Adrenal gland (tissue), 19 donors: ENCODE results near the gene C13orf42. TPM values are rescaled to one million over a fixed set of nuclear protein-coding genes. Genes with fewer than 3 reads are reported as not detected.

Source experiments
- DNase-seq, 7 donors: peaks; one replicate each; pipeline ENCODE4 v3.0.0-alpha.2; 2019 to 2020
- H3K27ac ChIP-seq, 5 donors: fragments of 200-600 bp; sonication (generic) in 4 of 5; 1 replicate in 3 of 5; 2 replicates in 2 of 5; pipeline versions ENCODE4 v1.5.1 to v1.8.0; 2016 to 2020; ENCODE audit warnings: mild to moderate bottlenecking in 1 of 5
- H3K27me3 ChIP-seq: fragments of 200-600 bp; 2 replicates; pipeline ENCODE4 v1.8.0; 2021
- H3K36me3 ChIP-seq, 2 donors: fragments of 200-600 bp; replicated peaks in 1 of 2; 1 replicate in 1 of 2; 2 replicates in 1 of 2; pipeline versions ENCODE4 v1.5.1 to v1.8.0; 2018 to 2022
- H3K4me1 ChIP-seq, 2 donors: fragments of 200-600 bp; replicated peaks in 1 of 2; 1 replicate in 1 of 2; 2 replicates in 1 of 2; pipeline versions ENCODE4 v1.5.1 to v1.8.0; 2018 to 2021
- H3K4me3 ChIP-seq, 4 donors: fragments of 200-600 bp; sonication (generic) in 3 of 4; one replicate each; pipeline ENCODE4 v1.5.1; 2016 to 2018
- H3K9me3 ChIP-seq, 3 donors: fragments of 200-600 bp; sonication (generic) in 1 of 3; replicated peaks in 1 of 3; 1 replicate in 2 of 3; 2 replicates in 1 of 3; pipeline versions ENCODE4 v1.5.1 to v1.8.0; 2016 to 2021
- CTCF ChIP-seq, 6 experiments: fragments of 450-650 bp in 4 of 6; fragments of 200-600 bp in 2 of 6; sonication (generic) in 1 of 6; IDR thresholded peaks; 1 replicate in 5 of 6; 2 replicates in 1 of 6; pipeline versions ENCODE4 v1.5.1 to v1.8.0; 2016 to 2021; ENCODE audit warnings: antibody characterized with exemption in 6 of 6, mild to moderate bottlenecking in 2 of 6, moderate library complexity in 1 of 6
- POLR2A ChIP-seq, 2 donors: fragments of 450-650 bp; IDR thresholded peaks; one replicate each; pipeline ENCODE4 v1.6.1; 2017; ENCODE audit warnings: antibody characterized with exemption in 2 of 2, mild to moderate bottlenecking in 2 of 2, moderate library complexity in 1 of 2
- WGBS, 4 donors: extraction: QIAGEN DNeasy Blood & Tissue Kit in 2 of 4; methylation state at CpG; one replicate each; pipeline versions ENCODE4 v1.1.5 to v1.1.7; 2013 to 2017; 5-methylcytosine and 5-hydroxymethylcytosine counted together
- intact Hi-C, 2 donors: fragments of 100-400 bp; cut with DNase I; formaldehyde crosslinking; loops; one replicate each; pipeline versions ENCODE4 v1.14.1 to v1.15.0; 2022 to 2023
- long read RNA-seq, 10 donors: library from polyadenylated mRNA in 3 of 10; unstranded in 2 of 10; stranded (forward) in 1 of 10; transcript quantifications; one replicate each; pipeline ENCODE4 v2.0.0 and lab custom pipeline, GENCODE V29; 2021 to 2026
- polyA plus RNA-seq, 3 donors: library from polyadenylated mRNA; stranded (reverse); fragments of 200-250 nt in 2 of 3; fragments of 350-450 nt in 1 of 3; fragmentation: Illumina TruSeq in 1 of 3; extraction: RNeasy Lipid Tissue Mini Kit (QIAGEN cat#74804) in 1 of 3; gene quantifications; one replicate each; pipeline ENCODE4 v1.2.3, GENCODE V29; 2013 to 2014
- total RNA-seq, 9 donors: library from RNA; depleted of rRNA in 4 of 9; stranded (reverse); fragments of >200 nt in 4 of 9; fragments of 120-200 nt in 1 of 9; fragmentation: NEBNext Ultra II Directional in 1 of 9; extraction: Animal tissue kit (Norgen Biotek cat#: 25700) in 1 of 9; gene quantifications; one replicate each; pipeline versions ENCODE4 v1.1.0 to v1.2.4, GENCODE V29; 2013 to 2023
- donor health status: healthy with polysubstance abuse.
- donor health status: Bipolar disorder and iron deficiency.
- donor health status: DM: yes; HTN: yes; CAD: no.
- donor health status: DM: no; HTN: no; CAD: no.
- donor health status: DM: no; HTN: no; CAD: no.
- donor health status: DM: yes; HTN: yes; CAD: no.

C13orf42 gene
- total RNA-seq: not detected
- not detected for polyA plus RNA-seq
- long read RNA-seq, donor 1: 0 reads
- long read RNA-seq, donor 2: 0 reads
- long read RNA-seq, donor 3: 0 reads
- long read RNA-seq, donor 4: 0 reads
- long read RNA-seq, donor 5: 0 reads
- long read RNA-seq, donor 6: 0 reads
- long read RNA-seq, donor 7: 0 reads
- long read RNA-seq, donor 8: 0 reads
- long read RNA-seq, donor 9: 0 reads
- long read RNA-seq, donor 10: 0 reads

- Histone ChIP-seq H3K4me1 (no peaks in the 10 kb centered on the region), H3K36me3 (no peaks in the 10 kb centered on the region), H3K27ac (no peak within 1 kb of the TSS), H3K9me3 (no peaks in the 10 kb centered on the region), H3K4me3 (no peak within 1 kb of the TSS), H3K27me3 (no peaks in the 10 kb centered on the region)
- TF ChIP-seq CTCF (IDR thresholded peaks at IDR 0.05) (no peak), POLR2A (IDR thresholded peaks at IDR 0.05) (no peak)
- DNase-seq: no peak
- intact Hi-C loops: no loop called here
- WGBS, 4 donors: 83 to 100% (median 87%) methylated on average over 2 to 9 of the region's 9 CpGs
Measured at GRCh38 chr13:51111174-51111573, at the start of gene C13orf42. TSS of gene C13orf42 (minus strand) at chr13:51111274. CDS start at chr13:51111209, 65 bp downstream.

GRCh38 chr13:51158880-51159518 lies 47.9 kb upstream of the C13orf42 start:
- Histone ChIP-seq H3K36me3 (no peaks in the 10 kb centered on the region), H3K4me3 (no peak overlapping the region), H3K4me1 (no peaks in the 10 kb centered on the region), H3K27ac (no peak overlapping the region), H3K9me3 (no peaks in the 10 kb centered on the region), H3K27me3 (no peaks in the 10 kb centered on the region)
- no peak for DNase-seq
- intact Hi-C loops: no loop called here
- TF ChIP-seq CTCF (IDR thresholded peaks at IDR 0.05): no peak
- 44 to 50% (median 48%) methylated on average over 4 of the region's 4 CpGs for WGBS, 4 donors

- H3K4me3 ChIP-seq: no peak overlapping the region
- no peak for DNase-seq
- no peaks in the 10 kb centered on the region for H3K27me3 ChIP-seq
- H3K27ac ChIP-seq: no peak overlapping the region
- H3K4me1 ChIP-seq: no peaks in the 10 kb centered on the region
- no peaks in the 10 kb centered on the region for H3K9me3 ChIP-seq
- H3K36me3 ChIP-seq: no peaks in the 10 kb centered on the region
- TF ChIP-seq CTCF (IDR thresholded peaks at IDR 0.05) (no peak), POLR2A (IDR thresholded peaks at IDR 0.05) (no peak)
- intact Hi-C loops: no loop called here
- WGBS, 4 donors: 75 to 95% (median 91%) methylated on average over 2 to 4 of the region's 4 CpGs
Measured at GRCh38 chr13:51158365-51158764, 47.3 kb upstream of the C13orf42 start.

- DNase-seq: no peak
- H3K9me3 ChIP-seq: no peaks in the 10 kb centered on the region
- no peak overlapping the region for H3K27ac ChIP-seq
- no peak overlapping the region for H3K4me3 ChIP-seq
- 91 to 94% (median 93%) methylated on average over 3 of the region's 3 CpGs for WGBS, 4 donors
- no peaks in the 10 kb centered on the region for H3K27me3 ChIP-seq
- no peaks in the 10 kb centered on the region for H3K4me1 ChIP-seq
- H3K36me3 ChIP-seq: no peaks in the 10 kb centered on the region
- intact Hi-C loops: no loop called here
- no peak for TF ChIP-seq POLR2A (IDR thresholded peaks at IDR 0.05)
- no peak for TF ChIP-seq CTCF (IDR thresholded peaks at IDR 0.05)
Measured at GRCh38 chr13:51156648-51157047, 45.6 kb upstream of the C13orf42 start.
